Vagina (tissue), 2 donors: ENCODE results near the gene LMBR1. TPM values are rescaled to one million over a fixed set of nuclear protein-coding genes. Genes with fewer than 3 reads are reported as not detected.
"Not testable (repeated sequence)": the region's sequence is repeated elsewhere in the genome, so short reads cannot be mapped to it uniquely, and the experiment has no call there.

Experiments
- DNase-seq, 2 donors: peaks; one replicate each; pipeline ENCODE4 v3.0.0-alpha.2; 2017; ENCODE audit errors: extremely low spot score in 2 of 2
- H3K27ac ChIP-seq: fragments of 200-600 bp; sonication (generic); one replicate; pipeline ENCODE4 v1.5.1; 2019
- H3K27me3 ChIP-seq: fragments of 200-600 bp; sonication (generic); one replicate; pipeline ENCODE4 v1.5.1; 2019
- H3K36me3 ChIP-seq, 2 donors: fragments of 200-600 bp; sonication (generic); one replicate each; pipeline ENCODE4 v1.5.1; 2017 to 2019
- H3K4me1 ChIP-seq: fragments of 200-600 bp; sonication (generic); one replicate; pipeline ENCODE4 v1.5.1; 2019
- H3K4me3 ChIP-seq, 2 donors: fragments of 200-600 bp; sonication (generic); 1 replicate in 1 of 2; 2 replicates in 1 of 2; pipeline ENCODE4 v1.5.1; 2016 to 2019
- H3K9me3 ChIP-seq: fragments of 200-600 bp; sonication (generic); one replicate; pipeline ENCODE4 v1.5.1; 2019
- POLR2A ChIP-seq, 2 donors: fragments of 450-650 bp; IDR thresholded peaks; one replicate each; pipeline ENCODE4 v1.6.1; 2017; ENCODE audit warnings: antibody characterized with exemption in 2 of 2, mild to moderate bottlenecking in 2 of 2, moderate library complexity in 2 of 2
- POLR2AphosphoS5 ChIP-seq, 2 donors: sonication (generic); formaldehyde crosslinking; IDR thresholded peaks; one replicate each; pipeline ENCODE4 v1.9.0; 2017; ENCODE audit warnings: antibody characterized with exemption in 2 of 2, mild to moderate bottlenecking in 2 of 2, low read depth in 1 of 2; ENCODE audit not compliant: insufficient read depth in 1 of 2
- intact Hi-C: fragments of 100-400 bp; cut with DNase I; formaldehyde crosslinking; loops from one replicate; pipeline ENCODE4 v1.15.1; 2023
- total RNA-seq: library from RNA; depleted of rRNA; stranded (reverse); fragments of >200 nt; gene quantifications from one replicate; pipeline ENCODE4 v1.2.3, GENCODE V29; 2016
- TF ChIP-seq, protein P1 (sequence below), 3 experiments: fragments of 450-650 bp in 2 of 3; fragments of 200-600 bp in 1 of 3; sonication (generic) in 1 of 3; IDR thresholded peaks; one replicate each; pipeline ENCODE4 v1.5.1; 2017 to 2019; ENCODE audit warnings: antibody characterized with exemption in 3 of 3, mild to moderate bottlenecking in 2 of 3, moderate library complexity in 2 of 3

LMBR1 gene
- total RNA-seq, 1 donor from 2014 or later = 45.7 TPM

DNA sequence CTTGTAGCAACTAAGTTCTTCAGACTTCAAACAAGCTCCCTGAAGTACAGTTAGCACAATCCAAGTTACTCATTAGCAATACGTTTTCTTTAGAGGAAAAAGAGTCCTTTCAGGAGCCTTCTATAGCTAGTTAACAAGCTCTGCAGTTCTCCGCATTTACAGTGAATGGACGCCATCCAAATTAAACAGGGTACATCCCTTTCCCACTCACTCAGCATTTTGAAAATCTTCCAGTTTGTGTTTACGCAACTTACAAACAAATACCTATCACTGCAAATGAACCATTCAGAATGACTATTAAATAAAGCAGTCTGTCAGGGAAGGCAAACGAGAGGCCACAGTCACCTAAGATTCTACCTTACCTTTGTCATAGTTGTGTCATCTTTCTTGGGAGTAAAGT lies 167.9 kb downstream of the LMBR1 start:
- Histone ChIP-seq H3K4me1 (no peaks in the 10 kb centered on the region), H3K27me3 (no peaks in the 10 kb centered on the region), H3K4me3 (no peak overlapping the region), H3K36me3 (no peaks in the 10 kb centered on the region), H3K27ac (no peak overlapping the region), H3K9me3 (no peaks in the 10 kb centered on the region)
- intact Hi-C loops = no loop called here
- TF ChIP-seq POLR2A (IDR thresholded peaks at IDR 0.05) = no peak
- TF ChIP-seq, protein P1, sequence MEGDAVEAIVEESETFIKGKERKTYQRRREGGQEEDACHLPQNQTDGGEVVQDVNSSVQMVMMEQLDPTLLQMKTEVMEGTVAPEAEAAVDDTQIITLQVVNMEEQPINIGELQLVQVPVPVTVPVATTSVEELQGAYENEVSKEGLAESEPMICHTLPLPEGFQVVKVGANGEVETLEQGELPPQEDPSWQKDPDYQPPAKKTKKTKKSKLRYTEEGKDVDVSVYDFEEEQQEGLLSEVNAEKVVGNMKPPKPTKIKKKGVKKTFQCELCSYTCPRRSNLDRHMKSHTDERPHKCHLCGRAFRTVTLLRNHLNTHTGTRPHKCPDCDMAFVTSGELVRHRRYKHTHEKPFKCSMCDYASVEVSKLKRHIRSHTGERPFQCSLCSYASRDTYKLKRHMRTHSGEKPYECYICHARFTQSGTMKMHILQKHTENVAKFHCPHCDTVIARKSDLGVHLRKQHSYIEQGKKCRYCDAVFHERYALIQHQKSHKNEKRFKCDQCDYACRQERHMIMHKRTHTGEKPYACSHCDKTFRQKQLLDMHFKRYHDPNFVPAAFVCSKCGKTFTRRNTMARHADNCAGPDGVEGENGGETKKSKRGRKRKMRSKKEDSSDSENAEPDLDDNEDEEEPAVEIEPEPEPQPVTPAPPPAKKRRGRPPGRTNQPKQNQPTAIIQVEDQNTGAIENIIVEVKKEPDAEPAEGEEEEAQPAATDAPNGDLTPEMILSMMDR (IDR thresholded peaks at IDR 0.05) = no peak
- no peak for DNase-seq

DNA sequence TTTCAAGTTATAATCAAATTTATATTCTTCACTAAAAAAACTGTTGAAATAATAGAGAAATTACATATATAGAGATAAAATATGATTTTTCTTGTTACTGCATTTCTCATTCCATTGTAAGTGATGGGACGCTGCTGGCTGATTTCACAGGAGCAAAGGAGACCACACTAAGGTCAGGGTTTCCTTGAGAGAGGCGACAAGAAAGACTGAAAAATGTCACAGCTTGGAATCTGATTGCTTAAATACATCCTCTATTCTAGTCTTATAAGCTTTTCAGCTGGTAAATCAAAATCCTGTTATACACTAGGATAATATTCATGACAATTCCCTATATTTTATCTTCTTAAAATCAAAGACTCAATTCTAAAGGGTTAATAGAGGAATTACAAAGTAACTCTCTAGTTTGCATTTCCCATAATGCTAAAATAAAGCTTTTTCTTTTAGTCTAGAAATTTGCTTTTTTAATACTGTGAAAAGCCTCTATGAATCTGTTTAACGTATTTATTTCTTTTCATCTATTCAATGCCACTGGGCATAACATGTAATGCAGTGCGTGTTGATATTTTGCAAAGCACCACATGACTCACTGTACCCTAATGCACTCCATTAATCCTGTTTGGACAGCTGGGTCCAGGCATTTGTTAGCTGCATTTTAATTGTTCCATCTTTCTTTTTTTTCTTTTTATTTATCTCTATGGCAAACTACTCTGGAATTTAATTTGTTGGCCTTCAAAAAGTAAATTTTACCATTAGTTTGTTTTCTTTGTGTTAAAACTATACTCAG lies 170.7 kb downstream of the LMBR1 start:
- intact Hi-C loops = no loop called here
- peaks cover 0 to 6% of the 10 kb centered on the region in 2 donors for H3K36me3 ChIP-seq
- no peaks in the 10 kb centered on the region for H3K4me1 ChIP-seq
- H3K9me3 ChIP-seq = no peaks in the 10 kb centered on the region
- H3K4me3 ChIP-seq = no peak overlapping the region
- H3K27ac ChIP-seq = no peak overlapping the region
- DNase-seq = no peak
- H3K27me3 ChIP-seq = no peaks in the 10 kb centered on the region
- TF ChIP-seq POLR2AphosphoS5 (IDR thresholded peaks at IDR 0.05; ENCODE audit: insufficient read depth in 1 of 2, low read depth in 1 of 2) = no peak
- TF ChIP-seq POLR2A (IDR thresholded peaks at IDR 0.05) = no peak
- TF ChIP-seq, protein P1 (IDR thresholded peaks at IDR 0.05) = no peak

DNA sequence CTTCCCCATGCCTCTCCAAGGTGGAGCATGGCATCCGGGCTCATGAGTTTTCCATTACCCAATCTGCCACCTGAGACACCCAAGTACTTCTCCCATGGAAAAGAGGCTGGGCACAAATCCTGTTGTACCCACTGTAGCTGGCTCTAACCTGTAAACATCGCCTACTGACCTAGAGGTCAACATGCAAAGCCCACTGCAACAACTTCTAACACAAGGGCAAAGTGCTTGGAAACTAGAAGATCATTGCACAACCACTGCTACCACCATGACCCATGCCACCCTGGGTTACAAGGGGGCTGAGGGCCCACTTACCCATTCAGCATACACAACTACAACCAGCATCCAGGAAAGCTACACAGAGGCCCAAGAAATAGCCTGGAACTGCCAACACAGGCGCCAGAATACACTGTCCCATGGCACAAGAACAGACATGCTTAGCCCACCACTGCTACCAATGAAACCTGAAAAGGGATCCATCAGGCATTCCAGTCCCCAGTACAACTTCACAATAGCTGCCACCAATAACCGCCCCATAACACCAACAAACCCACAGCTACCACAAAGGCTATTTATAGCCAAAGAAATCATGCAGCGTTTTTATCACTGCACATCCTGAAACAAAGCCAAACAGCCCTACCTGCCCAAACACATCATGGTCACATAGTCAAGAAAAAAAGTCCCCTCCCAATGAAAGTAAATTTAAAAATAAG lies 189.1 kb downstream of the LMBR1 start:
- Histone ChIP-seq H3K27me3 (no peaks in the 10 kb centered on the region), H3K36me3 (peaks cover 0 to 8% of the 10 kb centered on the region in 2 donors), H3K4me1 (no peaks in the 10 kb centered on the region), H3K27ac (no peak overlapping the region), H3K4me3 (no peak overlapping the region), H3K9me3 (peaks cover 6% of the 10 kb centered on the region)
- TF ChIP-seq POLR2A (IDR thresholded peaks at IDR 0.05) = no peak
- DNase-seq = no peak
- intact Hi-C loops = no loop called here

DNA sequence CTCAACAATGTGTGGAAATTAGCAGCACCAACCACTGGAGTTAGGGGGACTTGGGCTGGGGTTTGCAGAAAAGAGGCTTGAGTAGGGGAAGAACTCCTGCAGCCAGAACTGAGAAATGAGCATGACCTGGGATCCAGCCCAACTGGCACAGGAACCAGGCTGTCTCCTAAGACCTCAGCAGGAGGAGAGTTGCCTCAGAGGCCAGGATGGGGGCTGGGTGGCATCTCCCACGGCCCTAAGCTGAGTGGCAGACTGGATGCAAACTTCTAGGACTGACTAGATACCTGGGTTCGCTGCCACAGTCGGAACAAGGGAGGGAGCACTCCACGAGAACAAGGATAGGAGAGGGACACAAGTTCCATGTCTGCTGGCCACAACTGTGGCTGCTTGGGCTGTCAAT lies 189.8 kb downstream of the LMBR1 start:
- Histone ChIP-seq H3K4me3 (no peak overlapping the region), H3K9me3 (peaks cover 2% of the 10 kb centered on the region), H3K27me3 (no peaks in the 10 kb centered on the region), H3K27ac (no peak overlapping the region), H3K36me3 (peaks cover 0 to under 1% of the 10 kb centered on the region in 2 donors), H3K4me1 (no peaks in the 10 kb centered on the region)
- intact Hi-C loops = no loop called here
- TF ChIP-seq, protein P1 (IDR thresholded peaks at IDR 0.05) = no peak
- no peak for TF ChIP-seq POLR2AphosphoS5 (IDR thresholded peaks at IDR 0.05; ENCODE audit: insufficient read depth in 1 of 2, low read depth in 1 of 2)
- TF ChIP-seq POLR2A (IDR thresholded peaks at IDR 0.05) = no peak
- DNase-seq = no peak

DNA sequence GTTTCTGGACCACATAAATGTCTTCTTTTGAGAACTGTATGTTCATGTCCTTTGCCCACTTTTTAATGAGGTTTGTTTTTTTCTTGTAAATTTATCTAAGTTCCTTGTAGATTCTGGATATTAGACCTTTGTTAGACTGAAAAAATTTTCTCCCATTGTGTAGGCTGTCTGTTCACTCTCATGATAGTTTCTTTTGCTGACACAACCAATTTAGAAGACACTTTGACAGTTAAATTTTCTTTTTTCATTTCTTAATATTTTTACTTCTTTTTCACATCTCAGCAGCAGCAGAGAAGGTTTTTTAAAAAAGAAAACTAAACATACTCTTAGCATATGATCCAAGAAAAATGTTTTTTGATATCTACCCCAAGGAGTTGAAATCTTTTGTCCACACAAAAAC lies 190.6 kb downstream of the LMBR1 start:
- H3K4me1 ChIP-seq = no peaks in the 10 kb centered on the region
- no peak overlapping the region for H3K27ac ChIP-seq
- no peaks in the 10 kb centered on the region for H3K36me3 ChIP-seq
- TF ChIP-seq POLR2AphosphoS5 (IDR thresholded peaks at IDR 0.05; ENCODE audit: insufficient read depth in 1 of 2, low read depth in 1 of 2) = no peak
- TF ChIP-seq, protein P1 (IDR thresholded peaks at IDR 0.05) = no peak
- no peak for TF ChIP-seq POLR2A (IDR thresholded peaks at IDR 0.05)
- DNase-seq = no peak
- intact Hi-C loops = no loop called here
- H3K27me3 ChIP-seq = no peaks in the 10 kb centered on the region
- H3K9me3 ChIP-seq = no peaks in the 10 kb centered on the region
- H3K4me3 ChIP-seq = no peak overlapping the region

DNA sequence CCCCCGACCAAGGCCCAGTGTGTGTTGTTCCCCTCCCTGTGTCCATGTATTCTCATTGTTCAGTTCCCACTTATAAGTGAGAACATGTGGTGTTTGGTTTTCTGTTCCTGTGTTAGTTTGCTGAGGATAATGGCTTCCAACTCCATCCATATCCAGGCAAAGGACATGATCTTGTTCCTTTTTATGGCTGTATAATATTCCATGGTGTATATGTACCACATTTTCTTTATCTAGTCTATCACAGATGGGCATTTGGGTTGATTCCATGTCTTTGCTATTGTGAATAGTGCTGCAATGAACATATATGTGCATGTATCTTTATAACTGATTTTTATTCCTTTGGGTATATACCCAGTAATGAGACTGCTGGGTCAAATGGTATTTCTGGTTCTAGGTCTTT lies 191.2 kb downstream of the LMBR1 start:
- H3K27me3 ChIP-seq, intact Hi-C loops, H3K4me3 ChIP-seq, H3K9me3 ChIP-seq, H3K27ac ChIP-seq, DNase-seq, H3K36me3 ChIP-seq, H3K4me1 ChIP-seq: not testable (repeated sequence)

DNA sequence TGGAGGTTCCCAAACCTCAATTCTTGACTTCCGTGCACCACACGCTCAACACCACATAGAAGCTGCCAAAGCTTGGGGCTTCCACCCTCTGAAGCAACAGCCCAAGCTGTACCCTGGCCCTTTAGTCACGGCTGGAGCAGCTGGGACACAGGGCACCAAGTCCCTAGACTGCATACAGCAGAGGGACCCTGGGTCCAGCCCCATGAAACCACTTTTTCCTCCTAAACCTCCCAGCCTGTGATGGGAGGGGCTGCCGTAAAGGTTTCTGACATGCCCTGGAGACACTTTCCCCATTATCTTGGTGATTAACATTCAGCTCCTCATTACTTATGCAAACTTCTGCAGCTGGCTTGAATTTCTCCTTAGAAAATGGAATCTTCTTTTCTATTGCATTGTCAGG lies 194.5 kb downstream of the LMBR1 start:
- H3K9me3 ChIP-seq, H3K4me3 ChIP-seq, intact Hi-C loops, DNase-seq, H3K4me1 ChIP-seq, H3K36me3 ChIP-seq, H3K27me3 ChIP-seq, H3K27ac ChIP-seq: not testable (repeated sequence)

DNA sequence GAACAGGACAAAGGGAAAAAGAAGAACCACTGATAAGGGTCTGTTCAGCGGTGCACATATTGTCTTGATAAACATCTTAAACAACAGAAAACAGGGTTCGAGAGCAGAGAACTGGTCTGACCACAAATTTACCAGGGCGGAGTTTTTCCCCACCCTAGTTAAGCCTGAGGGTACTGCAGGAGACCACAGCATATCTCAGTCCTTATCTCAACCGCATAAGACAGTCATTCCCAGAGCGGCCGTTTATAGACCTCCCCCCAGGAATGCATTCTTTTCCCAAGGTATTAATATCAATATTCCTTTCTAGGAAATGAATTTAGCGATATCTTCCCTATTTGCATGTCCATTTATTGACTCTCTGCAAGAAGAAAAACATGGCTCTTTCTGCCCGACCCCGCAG lies 195.7 kb downstream of the LMBR1 start:
- H3K9me3 ChIP-seq, H3K4me1 ChIP-seq, H3K27me3 ChIP-seq, intact Hi-C loops, H3K4me3 ChIP-seq, DNase-seq, H3K36me3 ChIP-seq, H3K27ac ChIP-seq: not testable (repeated sequence)
